Activated T-helper 1 cell treated with anti-CD3 and anti-CD28 coated beads, Interleukin-2, amount 50 U/mL, for 16 hours (primary cell): ENCODE measurements around the gene AFP.

ENCODE experiments used
- DNase-seq, 2 donors: peaks; one replicate each; pipeline ENCODE4 v3.0.0-alpha.2; 2020; ENCODE audit warnings: low read depth in 1 of 2, low spot score in 1 of 2

The AFP gene

DNA sequence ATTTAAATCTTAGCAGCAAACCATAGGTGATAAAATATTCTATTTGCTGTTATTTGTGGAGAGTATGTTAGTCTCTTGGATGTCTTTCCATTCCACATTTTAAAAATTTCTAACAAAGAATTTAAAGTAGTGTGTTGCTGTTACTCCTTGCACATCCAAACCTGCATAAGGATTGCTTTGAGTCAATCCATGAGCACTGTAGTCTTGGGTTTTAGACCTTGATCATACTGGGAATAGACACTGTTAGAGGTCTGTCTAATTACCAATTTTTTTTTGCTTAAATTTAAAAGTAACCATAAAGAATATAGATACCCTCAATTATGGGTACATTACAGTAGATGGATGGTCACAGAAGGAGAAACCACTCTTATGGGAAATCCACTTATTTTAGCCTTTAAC, 1.5 kb downstream of the AFP start:
- DNase-seq: no peak

DNA sequence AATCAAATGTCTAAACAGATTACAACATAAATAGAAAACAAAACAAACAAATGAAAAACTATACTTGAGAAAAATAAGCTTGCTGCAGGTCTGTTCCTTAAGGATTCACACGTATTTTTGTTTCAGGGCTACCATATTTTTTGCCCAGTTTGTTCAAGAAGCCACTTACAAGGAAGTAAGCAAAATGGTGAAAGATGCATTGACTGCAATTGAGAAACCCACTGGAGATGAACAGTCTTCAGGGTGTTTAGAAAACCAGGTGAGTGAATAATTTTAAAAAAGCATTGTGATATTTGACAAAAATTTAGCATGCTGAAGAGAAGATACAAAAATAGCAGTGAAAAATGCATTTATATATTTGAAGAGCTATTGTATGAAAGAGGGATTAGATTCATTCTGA, 2.0 kb downstream of the AFP start:
- DNase-seq: no peak

- DNase-seq: no peak
Observed at GRCh38 chr4:73438582-73439215, 2.7 kb downstream of the AFP start.

DNA sequence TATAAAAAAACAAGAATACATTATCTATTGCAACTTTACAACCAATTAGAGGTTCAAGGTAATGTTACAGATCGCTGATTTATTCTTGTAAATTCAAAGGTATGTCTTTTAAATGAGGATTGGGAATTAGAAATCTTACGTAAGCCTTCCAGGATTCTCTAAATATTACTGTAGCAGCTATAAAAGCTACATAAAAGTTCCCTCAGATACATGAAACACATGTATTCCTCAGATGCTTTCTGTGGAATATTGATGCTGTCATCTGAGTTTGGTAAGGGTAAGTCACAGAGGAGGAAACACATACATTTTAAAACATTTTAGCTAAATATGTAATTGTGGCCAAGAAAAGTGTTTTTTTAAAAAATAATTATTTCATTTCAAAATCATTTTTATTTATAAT, 3.4 kb downstream of the AFP start:
- no peak for DNase-seq

DNA sequence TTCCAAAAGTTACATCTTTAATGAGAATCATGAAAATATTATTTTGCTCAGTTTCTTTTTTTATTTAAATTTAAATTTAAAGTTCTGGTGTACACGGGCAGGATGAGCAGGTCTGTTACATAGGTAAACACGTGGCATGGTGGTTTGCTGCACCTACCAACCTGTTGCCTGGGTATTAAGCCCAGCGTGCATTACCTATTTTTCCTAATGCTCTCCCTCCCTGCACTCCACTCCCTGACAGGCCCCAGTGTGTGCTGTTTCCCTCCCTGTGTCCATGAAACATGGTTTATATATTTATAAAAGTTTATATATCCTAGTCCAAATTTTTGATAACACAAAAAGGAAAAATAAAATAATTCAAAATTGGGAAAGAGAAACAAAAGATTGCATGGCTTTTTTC, 4.0 kb downstream of the AFP start:
- no peak for DNase-seq

DNA sequence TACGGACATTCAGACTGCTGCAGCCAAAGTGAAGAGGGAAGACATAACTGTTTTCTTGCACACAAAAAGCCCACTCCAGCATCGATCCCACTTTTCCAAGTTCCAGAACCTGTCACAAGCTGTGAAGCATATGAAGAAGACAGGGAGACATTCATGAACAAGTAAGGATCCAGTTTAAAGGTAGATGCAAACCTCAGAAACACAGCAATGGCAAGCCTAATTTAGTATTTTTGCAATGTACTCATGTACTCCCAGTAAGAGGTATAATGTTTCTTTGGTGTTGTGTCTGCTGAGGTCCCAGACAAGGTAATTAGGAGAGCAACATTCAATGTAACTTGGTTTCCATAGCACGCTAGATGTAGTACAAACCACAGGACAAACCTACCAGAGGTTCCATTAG, 4.6 kb downstream of the AFP start:
- no peak for DNase-seq

DNA sequence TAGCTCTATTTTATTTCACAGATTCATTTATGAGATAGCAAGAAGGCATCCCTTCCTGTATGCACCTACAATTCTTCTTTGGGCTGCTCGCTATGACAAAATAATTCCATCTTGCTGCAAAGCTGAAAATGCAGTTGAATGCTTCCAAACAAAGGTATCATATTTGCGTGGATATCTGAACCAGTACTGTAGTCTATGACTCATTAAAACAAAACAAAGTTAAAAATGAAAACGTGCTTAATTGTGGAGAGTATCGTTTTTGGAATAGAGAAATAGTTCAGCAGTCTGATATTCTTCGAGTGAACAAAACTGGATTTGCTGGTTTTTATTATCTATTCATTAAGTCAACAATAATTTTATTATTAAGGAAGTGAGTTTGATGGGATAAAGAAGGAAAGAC, 6.3 kb downstream of the AFP start:
- DNase-seq: no peak

- no peak for DNase-seq
Observed at GRCh38 chr4:73443224-73443623, 7.2 kb downstream of the AFP start.

GRCh38 chr4:73445383-73446335, 9.6 kb downstream of the AFP start:
- no peak for DNase-seq

GRCh38 chr4:73446336-73446938, 10.4 kb downstream of the AFP start:
- DNase-seq: no peak

- no peak for DNase-seq
Observed at GRCh38 chr4:73447671-73448070, 11.7 kb downstream of the AFP start.

- no peak for DNase-seq
Observed at GRCh38 chr4:73448448-73449203, 12.6 kb downstream of the AFP start.

DNA sequence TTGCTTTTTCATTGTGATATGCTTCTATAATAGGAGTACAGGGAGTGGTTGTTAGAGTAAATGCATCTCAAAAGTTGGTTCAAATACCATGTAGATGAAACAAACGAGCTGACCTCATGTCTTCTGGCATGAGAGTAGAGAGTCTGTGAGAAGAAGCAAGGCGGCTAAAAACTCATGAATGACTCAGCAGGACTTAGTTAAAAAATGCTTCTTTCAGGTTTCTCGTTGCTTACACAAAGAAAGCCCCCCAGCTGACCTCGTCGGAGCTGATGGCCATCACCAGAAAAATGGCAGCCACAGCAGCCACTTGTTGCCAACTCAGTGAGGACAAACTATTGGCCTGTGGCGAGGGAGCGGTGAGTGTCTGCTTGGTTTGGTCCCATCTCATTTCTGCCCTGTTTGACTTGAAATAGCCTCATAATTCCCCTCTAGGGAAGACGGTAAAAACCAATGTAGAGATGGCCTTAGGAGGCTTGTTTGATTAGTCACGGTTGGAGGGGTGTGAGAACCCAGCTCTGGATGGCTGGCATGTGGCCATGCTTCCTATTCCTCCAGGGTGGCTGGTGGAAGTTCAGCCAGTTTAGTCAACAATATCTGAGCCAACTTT, 14.5 kb downstream of the AFP start:
- DNase-seq: no peak

GRCh38 chr4:73451404-73451803, 15.4 kb downstream of the AFP start:
- no peak for DNase-seq

DNA sequence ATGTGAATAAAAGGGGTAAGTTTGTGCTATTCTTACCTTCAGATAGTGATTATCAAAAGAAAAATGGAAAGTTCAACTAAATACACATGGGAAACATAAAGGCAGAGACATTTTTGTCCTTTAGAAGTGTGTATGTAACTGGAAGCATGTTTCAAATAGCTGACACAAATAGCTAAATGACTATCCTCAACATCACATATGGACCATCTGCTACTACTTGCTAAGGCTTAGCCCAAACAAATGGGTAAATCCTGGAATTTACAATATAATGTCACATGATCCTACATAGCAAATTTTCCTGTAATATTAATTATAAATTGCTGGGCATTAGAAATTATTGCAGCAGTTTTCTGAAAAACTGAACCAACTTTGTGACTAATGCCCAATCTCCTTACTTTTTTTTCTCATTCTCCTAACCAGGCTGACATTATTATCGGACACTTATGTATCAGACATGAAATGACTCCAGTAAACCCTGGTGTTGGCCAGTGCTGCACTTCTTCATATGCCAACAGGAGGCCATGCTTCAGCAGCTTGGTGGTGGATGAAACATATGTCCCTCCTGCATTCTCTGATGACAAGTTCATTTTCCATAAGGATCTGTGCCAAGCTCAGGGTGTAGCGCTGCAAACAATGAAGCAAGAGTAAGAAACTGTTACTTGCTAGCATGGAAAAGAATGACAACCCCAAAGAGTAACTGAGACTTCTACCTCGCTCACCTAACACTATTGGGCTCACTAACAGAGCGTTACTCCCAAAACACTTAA, 16.1 kb downstream of the AFP start:
- no peak for DNase-seq

DNA sequence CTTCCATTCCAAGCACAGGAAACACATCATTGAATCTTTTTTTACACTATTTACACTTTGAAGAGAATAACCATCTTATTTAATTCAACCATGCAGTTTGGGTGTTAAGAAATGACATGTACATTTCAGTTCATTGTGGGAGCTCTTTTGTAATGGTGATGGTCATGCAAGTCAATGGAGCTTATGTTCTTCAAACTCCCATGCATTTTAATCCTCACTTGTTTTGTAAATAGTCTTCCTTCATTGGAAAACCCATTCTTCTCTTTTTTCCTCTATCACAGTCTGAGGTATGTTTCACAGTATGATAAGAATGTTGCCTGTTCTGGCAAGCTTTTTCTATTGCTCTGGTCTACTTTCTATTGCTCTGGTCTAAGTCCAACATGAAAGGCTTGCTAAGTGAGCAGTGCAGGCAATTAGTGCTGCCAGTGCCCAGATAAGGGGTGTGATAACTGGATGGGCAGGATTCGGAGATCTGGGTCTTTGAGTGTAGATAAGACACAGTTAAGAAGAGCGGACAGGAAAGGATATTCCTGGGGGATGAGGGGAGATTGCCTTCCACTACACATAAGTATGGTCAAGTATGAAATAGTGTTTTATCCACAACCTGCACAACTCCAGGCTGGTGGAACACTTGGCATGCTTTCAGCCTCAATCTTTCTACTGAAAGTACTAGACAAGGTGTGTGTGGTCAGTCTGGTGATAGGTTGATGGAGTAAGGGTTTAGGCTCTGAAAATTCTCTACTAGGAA, 17.1 kb downstream of the AFP start:
- no peak for DNase-seq

- no peak for DNase-seq
Observed at GRCh38 chr4:73453701-73454005, 17.6 kb downstream of the AFP start.

DNA sequence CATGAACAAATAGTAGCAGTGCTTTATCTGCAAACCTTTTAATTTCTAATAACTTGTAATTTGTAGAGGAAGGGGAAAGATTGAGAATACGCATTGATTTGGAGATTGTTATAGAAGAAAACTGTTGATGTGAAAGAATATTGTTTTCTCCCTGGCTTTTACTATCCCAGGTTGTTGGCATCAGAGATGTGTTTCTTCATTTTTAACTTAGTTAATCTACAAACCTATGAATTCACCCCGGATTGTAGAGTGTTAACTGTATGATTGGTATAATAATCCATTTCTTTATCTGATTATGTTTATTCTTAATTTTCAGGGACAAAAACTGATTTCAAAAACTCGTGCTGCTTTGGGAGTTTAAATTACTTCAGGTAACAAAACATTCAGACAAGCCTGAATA, 18.9 kb downstream of the AFP start:
- no peak for DNase-seq

GRCh38 chr4:73456177-73457022, 20.4 kb downstream of the AFP start:
- no peak for DNase-seq
